ENCODE results near the gene PRICKLE1. TPM values are rescaled to one million over a fixed set of nuclear protein-coding genes. Genes with fewer than 3 reads are reported as not detected.

Gene PRICKLE1
- total RNA-seq, 1 donor from 2014 or later = 8.7 TPM

GRCh38 chr12:42447371-42447786, 142.2 kb downstream of the PRICKLE1 start:
- DNase-seq = no peak

- no peak for DNase-seq
Measured at GRCh38 chr12:42446761-42447160, 142.8 kb downstream of the PRICKLE1 start.

GRCh38 chr12:42445891-42446290, 143.7 kb downstream of the PRICKLE1 start:
- no peak for DNase-seq

- DNase-seq = no peak
Measured at GRCh38 chr12:42444192-42444943, 145.2 kb downstream of the PRICKLE1 start.

GRCh38 chr12:42442888-42443287, 146.7 kb downstream of the PRICKLE1 start:
- no peak for DNase-seq

GRCh38 chr12:42442311-42442759, 147.2 kb downstream of the PRICKLE1 start:
- no peak for DNase-seq

GRCh38 chr12:42440608-42441007, 148.9 kb downstream of the PRICKLE1 start:
- DNase-seq = no peak

- no peak for DNase-seq
Measured at GRCh38 chr12:42432517-42433140, 156.9 kb downstream of the PRICKLE1 start.

GRCh38 chr12:42428850-42429249, 160.7 kb downstream of the PRICKLE1 start:
- no peak for DNase-seq

- DNase-seq = no peak
Measured at GRCh38 chr12:42426746-42427145, 162.8 kb downstream of the PRICKLE1 start.

GRCh38 chr12:42422785-42423184, 166.8 kb downstream of the PRICKLE1 start:
- no peak for DNase-seq

GRCh38 chr12:42421844-42422779, 167.4 kb downstream of the PRICKLE1 start:
- no peak for DNase-seq

- no peak for DNase-seq
Measured at GRCh38 chr12:42420395-42420794, 169.2 kb downstream of the PRICKLE1 start.

- DNase-seq = no peak
Measured at GRCh38 chr12:42410340-42410739, 179.2 kb downstream of the PRICKLE1 start.

- no peak for DNase-seq
Measured at GRCh38 chr12:42409471-42409870, 180.1 kb downstream of the PRICKLE1 start.

- DNase-seq = no peak
Measured at GRCh38 chr12:42407306-42407705, 182.2 kb downstream of the PRICKLE1 start.

Small RNA genes within 50 kb of the gene (small RNA-seq; reads per million reads assigned to genes)
- not detected for gene AC079600.1
- gene AC079600.2 = not detected
- gene RF00019 = not detected

Measured in occipital lobe (tissue), 3 donors.